GM12874 (cell line): ENCODE data around the gene SORCS3.

ENCODE experiments used
- TF ChIP-seq, protein P1 (sequence below): IDR thresholded peaks from 2 replicates; pipeline ENCODE4 v1.5.1; 2011; ENCODE audit warnings: low read depth, mild to moderate bottlenecking, control low read depth, low read length, moderate library complexity; ENCODE audit not compliant: insufficient read depth

SORCS3 gene

DNA sequence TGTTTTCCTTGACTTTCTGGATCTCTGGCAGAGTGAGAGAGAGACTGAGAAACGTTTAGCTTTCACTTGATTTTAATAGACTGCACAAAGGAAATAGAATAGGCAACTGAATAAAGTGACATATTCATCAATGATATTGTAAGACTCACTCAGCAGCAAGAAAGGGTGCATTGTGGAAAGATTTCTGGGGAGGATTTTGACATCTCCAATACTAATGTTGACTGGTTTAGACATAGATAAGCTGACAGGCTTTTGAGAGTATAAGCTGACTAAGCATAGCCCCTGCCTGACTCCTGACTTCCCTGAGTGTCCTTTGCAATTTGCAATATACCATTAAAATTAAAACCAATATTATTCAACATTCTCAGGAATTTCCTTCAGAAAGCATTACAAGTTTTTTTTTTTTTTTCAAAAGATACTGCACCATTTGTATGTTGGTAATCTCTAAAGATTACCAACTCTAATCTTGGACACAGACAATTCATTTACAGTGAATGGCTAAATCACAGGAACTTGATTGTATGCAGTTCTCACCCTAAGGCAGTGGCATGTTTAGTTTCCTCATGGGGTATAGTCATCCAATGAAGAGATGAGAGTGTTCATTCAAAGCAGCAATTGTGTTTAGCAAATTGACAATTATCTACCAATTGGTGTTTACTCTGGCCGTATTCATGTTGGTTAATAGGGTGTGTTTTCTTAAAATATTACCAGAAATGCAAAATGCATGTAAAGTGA is 325.6 kb downstream of the SORCS3 start:
- TF ChIP-seq, protein P1, sequence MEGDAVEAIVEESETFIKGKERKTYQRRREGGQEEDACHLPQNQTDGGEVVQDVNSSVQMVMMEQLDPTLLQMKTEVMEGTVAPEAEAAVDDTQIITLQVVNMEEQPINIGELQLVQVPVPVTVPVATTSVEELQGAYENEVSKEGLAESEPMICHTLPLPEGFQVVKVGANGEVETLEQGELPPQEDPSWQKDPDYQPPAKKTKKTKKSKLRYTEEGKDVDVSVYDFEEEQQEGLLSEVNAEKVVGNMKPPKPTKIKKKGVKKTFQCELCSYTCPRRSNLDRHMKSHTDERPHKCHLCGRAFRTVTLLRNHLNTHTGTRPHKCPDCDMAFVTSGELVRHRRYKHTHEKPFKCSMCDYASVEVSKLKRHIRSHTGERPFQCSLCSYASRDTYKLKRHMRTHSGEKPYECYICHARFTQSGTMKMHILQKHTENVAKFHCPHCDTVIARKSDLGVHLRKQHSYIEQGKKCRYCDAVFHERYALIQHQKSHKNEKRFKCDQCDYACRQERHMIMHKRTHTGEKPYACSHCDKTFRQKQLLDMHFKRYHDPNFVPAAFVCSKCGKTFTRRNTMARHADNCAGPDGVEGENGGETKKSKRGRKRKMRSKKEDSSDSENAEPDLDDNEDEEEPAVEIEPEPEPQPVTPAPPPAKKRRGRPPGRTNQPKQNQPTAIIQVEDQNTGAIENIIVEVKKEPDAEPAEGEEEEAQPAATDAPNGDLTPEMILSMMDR: no peak

DNA sequence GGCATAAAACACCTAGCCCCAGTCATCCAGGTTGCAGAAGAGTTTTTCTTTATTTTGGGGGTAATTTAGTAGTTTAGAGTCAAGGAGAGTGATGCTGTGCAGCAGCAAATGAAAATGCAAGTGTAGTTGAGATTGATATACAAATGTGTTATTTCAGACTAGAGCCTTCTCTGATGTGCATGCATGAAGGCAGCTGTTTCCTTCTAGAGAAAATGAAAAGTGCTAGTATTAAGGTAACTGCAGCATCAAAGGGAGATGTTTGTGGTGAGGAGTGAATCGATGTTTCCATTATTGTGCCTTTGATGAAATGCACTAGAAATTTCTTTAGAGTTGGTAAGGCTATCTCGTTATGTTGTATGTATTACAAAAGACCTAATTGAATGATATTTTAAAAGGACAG is 339.3 kb downstream of the SORCS3 start:
- TF ChIP-seq, protein P1: no peak

DNA sequence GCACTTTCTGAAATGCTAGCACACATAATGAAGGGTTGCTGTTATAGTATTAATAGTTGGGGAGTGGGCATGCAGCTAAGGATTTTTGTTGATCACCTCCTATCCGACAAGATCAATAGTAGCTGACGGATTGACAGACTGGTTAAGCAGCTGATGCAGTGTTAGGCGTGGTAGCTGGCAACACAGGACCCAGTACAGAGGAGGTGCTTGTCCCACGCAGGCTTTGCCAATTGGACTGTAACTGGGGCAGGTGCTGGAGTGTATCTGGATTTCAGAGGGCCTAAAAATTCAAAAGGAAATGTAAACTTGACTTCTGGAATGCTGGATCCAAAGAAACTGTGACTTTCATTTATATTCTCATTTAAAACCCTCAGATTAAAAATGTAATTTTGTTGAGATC is 340.9 kb downstream of the SORCS3 start:
- TF ChIP-seq, protein P1: no peak

DNA sequence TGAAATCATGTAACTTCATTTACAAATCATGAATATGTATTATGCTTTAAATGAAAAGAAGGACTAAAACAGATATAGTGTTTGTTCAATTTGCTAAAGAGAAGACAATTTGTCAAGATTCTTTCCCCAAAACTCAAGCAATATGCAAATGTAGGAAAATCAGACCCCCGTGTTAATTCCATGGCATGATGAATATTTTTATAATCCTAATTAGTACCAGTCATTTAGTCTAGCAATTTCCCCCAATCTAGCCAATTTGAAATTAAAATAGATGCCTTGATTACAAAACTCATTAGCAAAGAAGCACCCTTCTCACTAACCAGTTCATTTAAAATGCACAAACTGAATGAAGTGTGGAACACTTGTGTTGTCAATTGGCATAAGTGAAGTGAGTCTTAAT is 347.6 kb downstream of the SORCS3 start:
- TF ChIP-seq, protein P1: no peak

DNA sequence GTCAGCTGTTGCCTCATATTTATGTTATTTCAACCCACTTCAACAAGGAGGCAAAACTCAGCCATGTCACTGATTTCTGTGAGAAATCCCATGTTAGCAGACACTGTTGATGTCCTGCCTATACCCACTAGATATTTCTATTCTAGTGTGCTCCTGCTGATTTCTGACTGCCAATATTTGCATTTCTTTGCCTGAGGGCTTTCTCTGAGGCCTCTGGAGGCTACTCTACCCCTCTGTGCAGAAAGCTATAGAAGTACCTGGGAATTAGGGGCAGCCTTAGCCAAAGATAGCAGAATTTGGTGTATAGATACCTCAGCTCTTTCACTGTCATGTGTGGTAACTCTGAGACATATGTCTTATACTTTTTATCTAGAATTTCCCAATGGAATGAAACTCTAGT is 348.8 kb downstream of the SORCS3 start:
- TF ChIP-seq, protein P1: no peak

DNA sequence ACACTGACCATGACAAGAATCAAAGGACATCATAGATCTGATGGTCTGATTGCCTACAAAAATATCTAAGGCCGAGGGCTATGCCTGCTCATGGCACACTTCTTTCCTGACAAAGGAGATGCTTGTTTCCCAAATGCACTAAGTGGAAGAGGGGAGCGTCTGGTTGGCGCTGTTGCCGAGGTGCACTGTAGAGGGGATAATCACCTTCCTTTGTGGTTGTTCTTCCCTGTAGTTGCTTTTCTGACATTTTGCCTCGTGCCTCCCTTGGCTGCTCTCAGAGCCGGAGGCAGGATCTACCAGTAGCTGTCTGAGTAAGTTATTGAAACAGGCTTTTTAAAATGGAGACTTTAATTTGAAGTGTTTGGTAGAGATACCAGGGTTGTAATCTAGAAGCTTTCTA is 352.0 kb downstream of the SORCS3 start:
- TF ChIP-seq, protein P1: no peak

DNA sequence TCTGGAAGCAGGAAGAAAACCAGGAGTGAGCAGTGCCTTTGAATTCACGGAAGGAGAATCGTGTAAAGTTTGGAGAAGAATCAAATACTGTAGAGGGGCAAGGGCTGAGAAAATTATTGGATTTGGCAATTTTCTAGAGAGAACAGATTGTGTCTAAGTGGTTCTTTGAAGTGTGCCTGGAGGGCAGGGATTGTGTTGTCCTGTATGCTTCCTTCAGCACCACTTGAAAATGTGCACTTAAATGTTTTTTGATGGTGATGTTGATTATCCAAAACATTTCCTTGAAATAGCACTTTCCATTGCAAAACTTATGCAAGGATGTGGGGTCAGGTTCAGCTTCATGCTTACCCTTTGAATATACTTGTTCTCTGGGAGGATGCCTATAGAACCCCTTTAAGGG is 360.2 kb downstream of the SORCS3 start:
- TF ChIP-seq, protein P1: no peak
